SJSA1 (cell line): ENCODE results near the gene ZNF385D. TPM values are rescaled to one million over a fixed set of nuclear protein-coding genes. Genes with fewer than 3 reads are reported as not detected.

Experiments
- DNase-seq, 2 experiments: peaks; one replicate each; pipeline ENCODE4 v3.0.0-alpha.2; 2015 to 2020; ENCODE audit warnings: low spot score in 2 of 2, low read depth in 1 of 2
- H3K27ac ChIP-seq: fragments of 250-450 bp; sonication (Bioruptor Pico); 2 replicates; pipeline ENCODE4 v1.5.1; 2020; ENCODE audit warnings: mild to moderate bottlenecking, moderate library complexity
- H3K27me3 ChIP-seq: fragments of 250-450 bp; sonication (Bioruptor Pico); replicated peaks from 2 replicates; pipeline ENCODE4 v1.5.1; 2020; ENCODE audit warnings: mild to moderate bottlenecking, moderate library complexity
- H3K36me3 ChIP-seq: fragments of 250-450 bp; sonication (Bioruptor Pico); 2 replicates; pipeline ENCODE4 v1.5.1; 2020; ENCODE audit warnings: mild to moderate bottlenecking
- H3K4me1 ChIP-seq: fragments of 250-450 bp; sonication (Bioruptor Pico); replicated peaks from 2 replicates; pipeline ENCODE4 v1.6.1; 2021; ENCODE audit warnings: mild to moderate bottlenecking
- H3K4me3 ChIP-seq: fragments of 250-450 bp; sonication (Bioruptor Pico); 2 replicates; pipeline ENCODE4 v1.5.1; 2020; ENCODE audit warnings: mild to moderate bottlenecking
- H3K9me3 ChIP-seq: fragments of 250-450 bp; sonication (Bioruptor Pico); replicated peaks from 2 replicates; pipeline ENCODE4 v1.5.1; 2020; ENCODE audit warnings: mild to moderate bottlenecking
- total RNA-seq: library from RNA; depleted of rRNA; stranded (reverse); fragments of >200 nt; shearing (Covaris generic); gene quantifications from 2 replicates; pipeline ENCODE4 v1.2.3, GENCODE V29; 2014

Gene ZNF385D
- total RNA-seq, 1 experiment from 2014 or later = not detected

DNA sequence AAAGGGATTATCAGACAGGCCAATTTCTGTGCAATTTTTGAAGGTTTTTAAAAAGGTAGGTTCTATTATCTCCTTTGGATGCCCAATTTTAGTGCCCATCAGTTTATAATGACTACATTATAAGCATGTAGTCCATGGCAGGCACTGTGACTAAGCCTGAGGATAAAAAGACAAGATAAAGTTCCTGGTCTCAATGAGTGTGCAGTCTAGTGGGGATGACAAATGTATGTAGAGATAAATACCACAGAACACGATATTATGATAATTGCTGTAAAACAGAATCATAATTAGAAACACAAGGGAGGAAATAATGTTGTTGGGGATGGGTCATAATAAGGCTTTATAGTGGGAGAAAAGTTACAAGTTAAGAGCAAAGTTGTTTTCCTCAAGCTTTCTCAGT, 163.1 kb downstream of the ZNF385D start:
- Histone ChIP-seq H3K27me3 (no peaks in the 10 kb centered on the region), H3K4me1 (no peaks in the 10 kb centered on the region), H3K9me3 (no peaks in the 10 kb centered on the region), H3K4me3 (no peak overlapping the region), H3K36me3 (no peaks in the 10 kb centered on the region), H3K27ac (no peak overlapping the region)
- no peak for DNase-seq

- Histone ChIP-seq H3K9me3 (no peaks in the 10 kb centered on the region), H3K27ac (no peak overlapping the region), H3K4me1 (no peaks in the 10 kb centered on the region), H3K36me3 (no peaks in the 10 kb centered on the region), H3K27me3 (no peaks in the 10 kb centered on the region), H3K4me3 (no peak overlapping the region)
- DNase-seq = no peak
Measured at GRCh38 chr3:21585216-21585740, 165.7 kb downstream of the ZNF385D start.

- Histone ChIP-seq H3K9me3 (0 out of 2 replicates have a peak, but pooled peaks cover 3% of the 10 kb centered on the region), H3K27me3 (no peaks in the 10 kb centered on the region), H3K4me3 (no peak overlapping the region), H3K27ac (no peak overlapping the region), H3K36me3 (no peaks in the 10 kb centered on the region), H3K4me1 (no peaks in the 10 kb centered on the region)
- DNase-seq = no peak
Measured at GRCh38 chr3:21573291-21573690, 177.7 kb downstream of the ZNF385D start.

DNA sequence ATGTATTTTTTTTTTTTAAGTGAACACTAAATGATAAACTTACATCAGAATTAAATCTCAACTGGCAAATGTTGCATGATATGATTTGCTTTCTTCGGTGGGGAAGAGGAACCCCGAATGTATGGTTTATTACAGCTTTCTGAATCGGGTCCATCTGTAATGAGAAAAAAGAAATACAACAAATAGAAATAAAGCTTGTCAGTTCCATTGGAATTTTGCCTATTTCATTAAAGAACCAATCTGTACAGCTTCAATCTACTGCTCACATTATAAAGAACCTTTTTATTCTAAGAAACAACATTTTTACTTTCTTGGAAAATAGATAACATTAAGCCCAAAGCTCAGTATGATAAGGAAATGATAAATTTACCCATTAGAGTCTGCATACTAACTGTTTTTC, 186.5 kb downstream of the ZNF385D start:
- H3K9me3 ChIP-seq = no peaks in the 10 kb centered on the region
- no peak for DNase-seq
- H3K4me1 ChIP-seq = no peaks in the 10 kb centered on the region
- H3K27ac ChIP-seq = no peak overlapping the region
- H3K27me3 ChIP-seq = no peaks in the 10 kb centered on the region
- no peaks in the 10 kb centered on the region for H3K36me3 ChIP-seq
- no peak overlapping the region for H3K4me3 ChIP-seq

GRCh38 chr3:21562243-21562642, 188.8 kb downstream of the ZNF385D start:
- H3K36me3 ChIP-seq = no peaks in the 10 kb centered on the region
- DNase-seq = no peak

DNA sequence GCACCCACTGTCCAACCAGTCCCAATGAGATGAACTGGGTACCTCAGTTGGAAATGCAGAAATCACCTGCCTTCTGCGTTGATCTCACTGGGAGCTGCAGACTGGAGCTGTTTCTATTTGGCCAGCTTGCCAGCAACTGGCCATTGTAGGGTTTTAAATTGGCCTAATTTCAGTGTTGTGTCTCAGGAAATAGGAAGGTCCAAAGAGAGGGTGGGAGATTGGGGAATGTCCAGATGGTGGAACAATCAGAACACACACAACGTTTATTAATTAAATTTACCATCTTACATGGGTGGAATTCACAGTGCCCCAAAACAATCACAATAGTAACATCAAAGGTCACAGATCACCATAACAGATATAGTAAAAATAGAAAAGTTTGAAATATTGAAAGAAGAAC, 189.5 kb downstream of the ZNF385D start:
- Histone ChIP-seq H3K9me3 (no peaks in the 10 kb centered on the region), H3K27me3 (no peaks in the 10 kb centered on the region), H3K27ac (no peak overlapping the region), H3K4me1 (no peaks in the 10 kb centered on the region), H3K36me3 (no peaks in the 10 kb centered on the region), H3K4me3 (no peak overlapping the region)
- DNase-seq = no peak

More at GRCh38 chr3:21562243-21562642, 188.8 kb downstream of the ZNF385D start:
- Histone ChIP-seq H3K4me3 (no peak overlapping the region), H3K27me3 (no peaks in the 10 kb centered on the region), H3K27ac (no peak overlapping the region), H3K4me1 (no peaks in the 10 kb centered on the region), H3K9me3 (no peaks in the 10 kb centered on the region)

DNA sequence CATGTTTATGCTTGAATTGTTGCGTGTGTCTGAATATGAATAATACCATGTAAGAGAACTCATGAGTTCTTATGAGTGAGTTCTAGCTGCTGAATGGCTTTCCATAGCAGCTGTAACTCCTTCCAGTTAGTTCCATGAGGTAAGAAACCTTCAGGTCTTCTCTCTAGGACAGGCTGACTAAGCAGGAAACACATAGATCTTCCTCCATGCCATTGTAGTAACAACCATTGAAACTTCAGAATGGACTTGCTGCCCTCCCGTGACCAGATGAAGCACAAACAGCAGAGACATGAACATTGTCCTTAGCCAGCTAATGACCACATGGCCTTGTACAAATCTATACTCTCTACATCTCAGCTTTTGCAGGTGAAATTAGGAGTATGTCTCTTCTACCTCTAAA, 200.0 kb downstream of the ZNF385D start:
- DNase-seq = no peak
- Histone ChIP-seq H3K4me1 (no peaks in the 10 kb centered on the region), H3K36me3 (no peaks in the 10 kb centered on the region), H3K4me3 (no peak overlapping the region), H3K27me3 (no peaks in the 10 kb centered on the region), H3K9me3 (no peaks in the 10 kb centered on the region), H3K27ac (no peak overlapping the region)

GRCh38 chr3:21544076-21544462, 206.9 kb downstream of the ZNF385D start:
- Histone ChIP-seq H3K36me3 (no peaks in the 10 kb centered on the region), H3K4me1 (no peaks in the 10 kb centered on the region), H3K27ac (no peak overlapping the region), H3K27me3 (no peaks in the 10 kb centered on the region), H3K9me3 (no peaks in the 10 kb centered on the region), H3K4me3 (no peak overlapping the region)
- DNase-seq = no peak

- Histone ChIP-seq H3K27me3 (no peaks in the 10 kb centered on the region), H3K4me3 (no peak overlapping the region), H3K36me3 (no peaks in the 10 kb centered on the region), H3K4me1 (no peaks in the 10 kb centered on the region), H3K27ac (no peak overlapping the region), H3K9me3 (no peaks in the 10 kb centered on the region)
- DNase-seq = no peak
Measured at GRCh38 chr3:21543380-21544075, 207.5 kb downstream of the ZNF385D start.

DNA sequence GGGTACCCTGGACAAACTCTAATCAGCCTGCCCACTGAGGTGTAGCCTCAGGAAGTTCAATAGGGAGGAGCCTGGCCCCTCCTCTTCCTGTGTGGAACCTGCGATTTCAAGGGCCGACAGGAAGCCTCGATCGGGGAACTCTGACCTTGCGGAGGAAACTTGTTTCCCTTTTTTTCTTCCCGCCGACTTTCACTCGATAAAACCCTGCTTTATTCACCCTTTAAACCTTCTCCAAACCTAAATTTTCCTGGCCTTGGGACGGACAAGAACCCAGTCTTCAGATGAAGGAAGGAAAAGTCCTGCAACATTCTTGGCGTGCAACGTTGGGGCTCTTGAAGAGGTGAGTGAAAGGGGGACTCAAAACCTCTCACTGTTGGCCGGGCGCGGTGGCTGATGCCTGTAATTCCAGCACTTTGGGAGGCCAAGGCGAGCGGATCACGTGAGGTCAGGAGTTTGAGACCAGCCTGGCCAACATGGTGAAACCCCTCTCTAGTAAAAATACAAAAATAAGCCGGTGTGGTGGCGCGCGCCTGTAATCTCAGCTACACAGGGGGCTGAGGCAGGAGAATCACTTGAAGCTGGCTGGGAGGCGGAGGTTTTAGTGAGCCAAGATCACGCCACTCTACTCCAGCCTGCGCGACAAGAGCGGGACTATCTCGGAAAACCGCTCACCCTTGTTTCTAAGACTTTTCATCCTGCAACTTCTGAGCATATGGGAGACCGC, 208.2 kb downstream of the ZNF385D start:
- Histone ChIP-seq H3K4me1 (no peaks in the 10 kb centered on the region), H3K27me3 (no peaks in the 10 kb centered on the region), H3K27ac (no peak overlapping the region)

GRCh38 chr3:21540265-21540664, 210.7 kb downstream of the ZNF385D start:
- H3K9me3 ChIP-seq = no peaks in the 10 kb centered on the region
- no peak for DNase-seq
- H3K4me3 ChIP-seq = no peak overlapping the region
- H3K4me1 ChIP-seq = no peaks in the 10 kb centered on the region
- H3K27me3 ChIP-seq = no peaks in the 10 kb centered on the region
- no peaks in the 10 kb centered on the region for H3K36me3 ChIP-seq
- no peak overlapping the region for H3K27ac ChIP-seq

More for the DNA sequence above, 208.2 kb downstream of the ZNF385D start:
- H3K36me3 ChIP-seq = no peaks in the 10 kb centered on the region
- no peak overlapping the region for H3K4me3 ChIP-seq
- H3K9me3 ChIP-seq = no peaks in the 10 kb centered on the region
- DNase-seq = no peak

DNA sequence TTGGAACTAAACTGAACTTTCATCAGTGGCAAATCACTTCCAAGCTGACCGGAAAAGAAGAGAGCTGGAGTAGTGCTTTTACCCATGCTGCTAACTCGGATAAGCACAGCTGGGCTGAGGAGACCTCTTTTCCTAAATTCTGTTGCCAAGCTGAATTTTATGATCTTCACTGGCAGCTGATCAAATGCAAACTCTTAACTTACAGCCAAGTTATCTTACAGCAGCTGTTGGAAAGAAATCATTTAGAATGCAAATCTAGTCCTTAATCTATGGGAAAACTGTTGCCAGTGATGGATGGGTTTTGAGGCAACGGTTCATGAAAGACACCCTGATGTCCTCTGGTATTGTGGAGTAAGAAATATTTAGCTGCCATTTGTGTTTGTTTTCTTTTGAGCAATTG, 216.5 kb downstream of the ZNF385D start:
- Histone ChIP-seq H3K4me1 (no peaks in the 10 kb centered on the region), H3K27ac (no peak overlapping the region), H3K27me3 (no peaks in the 10 kb centered on the region), H3K9me3 (no peaks in the 10 kb centered on the region), H3K4me3 (no peak overlapping the region), H3K36me3 (no peaks in the 10 kb centered on the region)
- no peak for DNase-seq

GRCh38 chr3:21533002-21533401, 218.0 kb downstream of the ZNF385D start:
- no peaks in the 10 kb centered on the region for H3K27me3 ChIP-seq
- H3K4me3 ChIP-seq = no peak overlapping the region
- no peak overlapping the region for H3K27ac ChIP-seq
- no peak for DNase-seq
- H3K36me3 ChIP-seq = no peaks in the 10 kb centered on the region
- no peaks in the 10 kb centered on the region for H3K4me1 ChIP-seq
- H3K9me3 ChIP-seq = no peaks in the 10 kb centered on the region

GRCh38 chr3:21531909-21532308, 219.1 kb downstream of the ZNF385D start:
- H3K27me3 ChIP-seq = no peaks in the 10 kb centered on the region
- DNase-seq = no peak
- no peak overlapping the region for H3K27ac ChIP-seq
- no peaks in the 10 kb centered on the region for H3K4me1 ChIP-seq
- no peak overlapping the region for H3K4me3 ChIP-seq
- H3K36me3 ChIP-seq = no peaks in the 10 kb centered on the region
- no peaks in the 10 kb centered on the region for H3K9me3 ChIP-seq
